Fibroblast of pulmonary artery (primary cell): ENCODE results near the gene RPGRIP1L.

Experiments used
- DNase-seq: peaks from one replicate; pipeline ENCODE4 v3.0.0-alpha.2; 2010; ENCODE audit warnings: low read depth
- H3K4me3 ChIP-seq: replicated peaks from 2 replicates; pipeline ENCODE4 v1.5.1; 2011; ENCODE audit warnings: low read depth, mild to moderate bottlenecking, control low read depth, low read length, moderate library complexity
- CTCF ChIP-seq: IDR thresholded peaks from 2 replicates; pipeline ENCODE4 v1.5.1; 2011; ENCODE audit warnings: mild to moderate bottlenecking, control low read depth, low read length, inconsistent platforms; ENCODE audit errors: missing control alignments

Gene RPGRIP1L

GRCh38 chr16:53732296-53732929 lies 28.8 kb upstream of the RPGRIP1L start:
- peak; percentile 29 for DNase-seq
- no peak overlapping the region for H3K4me3 ChIP-seq
- no peak for TF ChIP-seq CTCF

- no peak for TF ChIP-seq CTCF
- no peak overlapping the region for H3K4me3 ChIP-seq
- DNase-seq, result no peak
Observed at GRCh38 chr16:53730693-53731092, 27.0 kb upstream of the RPGRIP1L start.

GRCh38 chr16:53726625-53727024 lies 23.0 kb upstream of the RPGRIP1L start:
- H3K4me3 ChIP-seq, result no peak overlapping the region
- no peak for DNase-seq
- no peak for TF ChIP-seq CTCF

GRCh38 chr16:53721017-53721416 lies 17.4 kb upstream of the RPGRIP1L start:
- no peak overlapping the region for H3K4me3 ChIP-seq
- no peak for TF ChIP-seq CTCF
- DNase-seq, result no peak

- TF ChIP-seq CTCF, result no peak
- no peak overlapping the region for H3K4me3 ChIP-seq
- no peak for DNase-seq
Observed at GRCh38 chr16:53717577-53717976, 13.9 kb upstream of the RPGRIP1L start.

GRCh38 chr16:53715023-53715384 lies 11.3 kb upstream of the RPGRIP1L start:
- TF ChIP-seq CTCF, result no peak
- no peak overlapping the region for H3K4me3 ChIP-seq
- DNase-seq, result no peak
